Central memory CD8-positive, alpha-beta T cell (primary cell): ENCODE results near the gene NFYC.

ENCODE experiments used
- ATAC-seq: fragments of 150-1000 bp; cut with Tn5 transposase; replicated peaks from 2 replicates; pipeline ENCODE4 v1.10.0; 2022; ENCODE audit warnings: mild to moderate bottlenecking, moderate FRiP score, moderate number of reproducible peaks; ENCODE audit not compliant: poor library complexity, severe bottlenecking; ENCODE audit errors: extremely low read depth
- DNase-seq, 2 donors: peaks; one replicate each; pipeline ENCODE4 v3.0.0; 2021; ENCODE audit warnings: low spot score in 2 of 2
- H3K27ac Mint-ChIP-seq: one replicate; pipeline ENCODE4 v1.8.0; 2022; ENCODE audit warnings: low read depth, mild to moderate bottlenecking, moderate library complexity, mixed read lengths
- H3K27me3 Mint-ChIP-seq: one replicate; pipeline ENCODE4 v1.8.0; 2022; ENCODE audit warnings: mixed read lengths
- H3K36me3 Mint-ChIP-seq: one replicate; pipeline ENCODE4 v1.8.0; 2022; ENCODE audit warnings: mild to moderate bottlenecking, moderate library complexity, mixed read lengths; ENCODE audit not compliant: insufficient read depth
- H3K4me1 Mint-ChIP-seq: one replicate; pipeline ENCODE4 v1.8.0; 2022; ENCODE audit warnings: mixed read lengths
- H3K4me3 Mint-ChIP-seq: one replicate; pipeline ENCODE4 v1.8.0; 2022; ENCODE audit warnings: mild to moderate bottlenecking, moderate library complexity, mixed read lengths
- H3K9me3 Mint-ChIP-seq: one replicate; pipeline ENCODE4 v1.8.0; 2022; ENCODE audit warnings: mixed read lengths

The NFYC gene

DNA sequence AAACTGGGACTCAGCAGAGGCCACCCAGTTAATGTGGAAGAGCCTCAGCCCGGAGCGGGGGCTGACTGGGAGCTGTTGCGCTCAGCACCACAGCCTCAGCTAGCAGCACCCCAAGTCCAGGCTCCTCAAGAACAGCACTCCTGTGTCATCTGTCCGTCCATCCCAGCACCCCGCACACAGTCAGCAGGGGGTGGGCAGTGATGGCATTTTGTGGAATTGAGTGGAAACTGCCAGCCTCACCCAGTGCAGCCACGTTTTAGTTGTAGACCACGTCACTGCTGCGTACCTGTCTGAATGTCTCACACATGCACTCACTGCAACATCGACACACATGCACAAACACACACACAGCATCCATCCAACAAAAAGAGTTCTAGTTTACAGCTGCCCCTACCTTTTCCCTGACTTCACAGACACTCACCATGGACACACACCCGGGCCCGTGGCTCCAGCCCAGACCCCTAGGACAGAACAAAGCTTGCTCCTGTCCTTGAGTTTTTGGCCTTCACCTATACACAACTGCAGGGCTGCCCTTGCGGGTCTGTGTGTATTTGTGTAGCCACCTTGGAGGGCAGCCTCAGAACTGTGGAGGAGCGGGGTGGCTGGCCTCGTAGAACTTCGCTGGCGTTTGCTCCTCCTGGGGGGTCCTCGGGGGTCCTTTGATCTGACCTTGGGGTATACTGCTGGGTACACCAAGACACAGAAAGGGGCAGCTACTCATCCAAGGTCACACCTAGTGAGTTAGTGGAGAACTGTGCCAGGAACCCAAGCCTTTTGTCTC is 97.2 kb downstream of the NFYC start:
- ATAC-seq (no peak), DNase-seq (no peak)
- no peak overlapping the region for H3K27ac Mint-ChIP-seq
- H3K4me3 Mint-ChIP-seq: no peak overlapping the region
- peaks cover 5% of the 10 kb centered on the region for H3K4me1 Mint-ChIP-seq
- no peaks in the 10 kb centered on the region for H3K36me3 Mint-ChIP-seq
- H3K27me3 Mint-ChIP-seq: peaks cover 21% of the 10 kb centered on the region
- no peaks in the 10 kb centered on the region for H3K9me3 Mint-ChIP-seq

DNA sequence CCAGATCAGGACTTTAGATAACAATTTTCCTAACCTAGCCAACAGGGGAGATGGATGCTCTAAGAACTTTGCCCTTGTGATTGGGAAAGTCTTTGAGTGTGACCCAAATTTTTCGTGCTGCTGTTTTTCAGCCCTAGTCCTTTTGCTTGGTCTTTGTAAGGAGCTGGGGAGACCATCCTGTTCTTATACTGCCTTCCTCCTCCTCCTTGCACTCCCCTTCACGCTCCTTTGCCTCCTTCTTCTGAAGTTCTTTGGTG is 97.8 kb downstream of the NFYC start:
- no peak for ATAC-seq
- Mint-ChIP-seq H3K36me3 (no peaks in the 10 kb centered on the region), H3K27me3 (peaks cover 19% of the 10 kb centered on the region), H3K4me3 (no peak overlapping the region), H3K27ac (no peak overlapping the region), H3K4me1 (peaks cover 5% of the 10 kb centered on the region), H3K9me3 (no peaks in the 10 kb centered on the region)
- DNase-seq: no peak

DNA sequence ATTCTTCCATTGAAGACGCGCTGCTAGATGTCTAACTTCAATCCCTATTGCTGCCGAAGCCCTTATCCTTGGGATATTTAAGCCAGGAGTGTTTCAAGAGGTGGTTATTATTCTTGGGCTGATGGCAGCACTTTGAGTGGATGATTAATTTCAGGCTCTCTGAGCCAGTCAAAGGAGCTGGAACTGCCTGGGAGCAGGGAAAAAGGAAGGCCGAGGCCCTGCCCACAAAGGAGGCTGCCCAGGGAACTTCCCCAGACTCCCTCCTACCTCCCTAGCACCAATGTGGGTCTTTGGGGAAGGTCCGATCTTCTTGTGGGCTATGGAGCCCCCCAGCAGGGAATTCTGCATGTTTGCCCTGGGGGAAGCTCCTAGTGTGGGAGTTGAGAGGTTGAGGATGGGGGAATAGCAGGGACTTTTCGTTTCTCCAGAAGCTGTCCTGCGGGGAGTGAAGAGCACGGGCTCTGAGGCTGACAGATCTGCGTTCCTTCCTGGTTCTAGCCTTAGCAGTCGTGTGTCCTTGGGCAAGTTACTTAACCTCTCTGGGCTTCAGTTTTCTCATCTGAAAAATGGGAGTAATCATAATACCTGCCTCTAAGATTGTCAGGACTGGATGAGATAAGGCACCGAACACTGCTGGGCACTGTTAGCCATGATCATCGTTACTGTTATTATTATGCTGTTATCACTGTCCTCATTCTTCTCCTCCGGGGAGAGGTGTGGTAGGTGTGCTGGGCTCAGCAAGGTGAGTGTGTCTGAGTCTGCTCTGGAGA is 98.3 kb downstream of the NFYC start:
- peaks cover 13% of the 10 kb centered on the region for H3K27me3 Mint-ChIP-seq
- H3K9me3 Mint-ChIP-seq: no peaks in the 10 kb centered on the region
- H3K27ac Mint-ChIP-seq: no peak overlapping the region

DNA sequence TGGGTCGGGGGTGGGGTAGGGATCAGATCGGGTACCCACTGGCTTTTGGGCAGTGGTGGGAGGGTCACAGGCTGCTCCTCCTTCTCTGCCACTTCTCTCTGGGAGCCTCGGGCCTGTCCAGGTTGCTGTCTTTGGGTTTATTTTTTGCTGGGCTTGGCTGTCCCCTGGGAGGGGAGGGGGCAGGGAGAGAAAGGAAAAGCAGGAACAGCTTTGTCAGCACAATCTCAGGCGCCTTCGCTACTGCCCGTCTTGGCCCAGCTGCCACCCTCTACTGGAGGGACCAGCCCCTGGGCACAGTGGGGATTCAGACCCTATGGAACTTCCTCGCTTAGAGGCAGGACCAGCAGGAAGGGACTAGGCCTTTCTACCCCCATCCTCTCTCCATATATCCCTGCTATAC is 100.5 kb downstream of the NFYC start:
- DNase-seq (no peak), ATAC-seq (no peak)
- H3K27me3 Mint-ChIP-seq: no peaks in the 10 kb centered on the region
- no peak overlapping the region for H3K4me3 Mint-ChIP-seq
- peaks cover 12% of the 10 kb centered on the region for H3K4me1 Mint-ChIP-seq
- no peaks in the 10 kb centered on the region for H3K9me3 Mint-ChIP-seq
- no peaks in the 10 kb centered on the region for H3K36me3 Mint-ChIP-seq
- no peak overlapping the region for H3K27ac Mint-ChIP-seq

More for the DNA sequence above, 98.3 kb downstream of the NFYC start:
- DNase-seq: no peak
- no peaks in the 10 kb centered on the region for H3K36me3 Mint-ChIP-seq
- peaks cover 5% of the 10 kb centered on the region for H3K4me1 Mint-ChIP-seq
- no peak overlapping the region for H3K4me3 Mint-ChIP-seq
- ATAC-seq: no peak

DNA sequence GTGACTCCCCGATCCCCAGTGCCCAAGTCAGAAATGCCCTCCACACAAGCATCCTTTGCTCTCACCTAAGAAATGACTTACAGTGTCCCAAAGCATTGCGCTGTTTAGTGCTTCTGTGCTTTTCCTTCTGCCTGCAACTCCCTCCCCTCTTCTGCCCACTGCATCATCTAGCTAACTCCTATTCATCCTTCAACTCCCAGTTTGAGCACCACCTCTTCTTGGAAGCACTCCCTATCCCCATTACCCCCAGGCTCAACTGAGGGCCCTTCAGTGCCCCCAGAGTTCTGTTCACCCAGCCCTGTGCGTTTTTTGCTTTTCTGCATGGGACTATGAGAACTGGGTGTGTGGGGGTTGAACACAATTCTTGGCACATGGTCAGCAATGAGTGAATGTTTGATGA is 102.1 kb downstream of the NFYC start:
- peaks cover 16% of the 10 kb centered on the region for H3K4me1 Mint-ChIP-seq
- no peak overlapping the region for H3K27ac Mint-ChIP-seq
- H3K4me3 Mint-ChIP-seq: no peak overlapping the region
- DNase-seq: no peak
- ATAC-seq: no peak
- H3K36me3 Mint-ChIP-seq: no peaks in the 10 kb centered on the region
- H3K27me3 Mint-ChIP-seq: no peaks in the 10 kb centered on the region
- H3K9me3 Mint-ChIP-seq: no peaks in the 10 kb centered on the region

DNA sequence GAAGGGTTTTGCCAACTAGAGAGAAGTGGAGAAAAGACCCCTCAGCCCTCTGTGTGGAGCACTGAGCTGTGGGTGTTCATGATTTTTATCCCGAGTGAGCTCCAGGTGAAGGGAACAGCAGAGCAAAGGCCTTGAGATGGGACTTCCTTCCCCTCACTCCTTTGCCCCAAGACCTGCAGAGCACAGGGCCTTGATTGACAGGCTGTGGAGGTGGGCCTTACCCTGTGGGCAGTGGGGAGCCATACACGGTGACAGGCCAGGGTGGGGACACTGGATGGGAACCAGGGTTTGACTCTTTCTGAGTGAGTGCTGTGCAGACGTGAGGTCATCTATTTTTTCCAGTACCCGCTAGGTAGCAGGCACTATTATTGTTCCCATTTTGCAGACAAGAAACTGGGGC is 102.5 kb downstream of the NFYC start:
- DNase-seq: no peak

DNA sequence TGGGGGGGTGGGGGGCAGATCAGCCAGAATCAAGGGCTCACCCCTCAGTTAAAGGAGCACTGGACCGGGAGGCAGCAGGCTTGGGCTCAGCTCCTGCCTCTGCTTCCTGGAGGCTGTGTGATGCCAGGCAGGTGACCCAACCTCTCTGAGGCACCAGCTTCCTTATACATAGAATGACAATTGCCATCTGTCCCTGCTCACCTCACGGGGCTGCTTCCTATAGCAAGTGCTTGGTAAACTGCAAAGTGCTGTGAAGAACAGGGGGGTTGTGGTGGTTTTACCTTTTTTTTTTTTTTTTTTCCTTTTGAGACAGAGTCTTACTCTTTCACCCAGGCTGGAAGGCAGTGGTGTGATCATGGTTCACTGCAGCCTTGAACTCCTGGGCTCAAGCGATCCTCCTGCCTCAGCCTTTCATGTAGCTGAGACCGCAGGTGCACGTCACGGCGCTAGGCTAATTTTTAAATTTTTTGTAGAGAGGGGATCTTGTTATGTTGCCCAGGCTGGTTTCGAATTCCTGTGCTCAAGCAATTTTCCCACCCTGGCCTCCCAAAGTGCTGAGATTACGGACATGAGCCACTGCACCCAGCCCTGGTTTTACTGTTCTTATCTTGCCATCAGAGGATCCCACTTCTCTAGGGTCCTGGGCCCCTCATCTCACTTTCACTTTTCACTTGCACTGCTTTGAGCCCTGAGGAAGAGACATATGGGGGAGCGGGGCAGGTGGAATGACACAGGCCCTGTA is 103.6 kb downstream of the NFYC start:
- no peaks in the 10 kb centered on the region for H3K9me3 Mint-ChIP-seq
- peak overlapping the region; percentile 38 for H3K27ac Mint-ChIP-seq
- H3K27me3 Mint-ChIP-seq: no peaks in the 10 kb centered on the region
- H3K4me1 Mint-ChIP-seq: peaks cover 16% of the 10 kb centered on the region
- peak; percentile 40 for ATAC-seq
- H3K4me3 Mint-ChIP-seq: peak overlapping the region; percentile 65
- peaks cover 3% of the 10 kb centered on the region for H3K36me3 Mint-ChIP-seq
- no peak for DNase-seq

More for the DNA sequence above, 102.5 kb downstream of the NFYC start:
- no peak overlapping the region for H3K27ac Mint-ChIP-seq
- no peak overlapping the region for H3K4me3 Mint-ChIP-seq
- H3K36me3 Mint-ChIP-seq: no peaks in the 10 kb centered on the region
- no peak for ATAC-seq
- peaks cover 16% of the 10 kb centered on the region for H3K4me1 Mint-ChIP-seq
- H3K27me3 Mint-ChIP-seq: no peaks in the 10 kb centered on the region
- H3K9me3 Mint-ChIP-seq: no peaks in the 10 kb centered on the region

DNA sequence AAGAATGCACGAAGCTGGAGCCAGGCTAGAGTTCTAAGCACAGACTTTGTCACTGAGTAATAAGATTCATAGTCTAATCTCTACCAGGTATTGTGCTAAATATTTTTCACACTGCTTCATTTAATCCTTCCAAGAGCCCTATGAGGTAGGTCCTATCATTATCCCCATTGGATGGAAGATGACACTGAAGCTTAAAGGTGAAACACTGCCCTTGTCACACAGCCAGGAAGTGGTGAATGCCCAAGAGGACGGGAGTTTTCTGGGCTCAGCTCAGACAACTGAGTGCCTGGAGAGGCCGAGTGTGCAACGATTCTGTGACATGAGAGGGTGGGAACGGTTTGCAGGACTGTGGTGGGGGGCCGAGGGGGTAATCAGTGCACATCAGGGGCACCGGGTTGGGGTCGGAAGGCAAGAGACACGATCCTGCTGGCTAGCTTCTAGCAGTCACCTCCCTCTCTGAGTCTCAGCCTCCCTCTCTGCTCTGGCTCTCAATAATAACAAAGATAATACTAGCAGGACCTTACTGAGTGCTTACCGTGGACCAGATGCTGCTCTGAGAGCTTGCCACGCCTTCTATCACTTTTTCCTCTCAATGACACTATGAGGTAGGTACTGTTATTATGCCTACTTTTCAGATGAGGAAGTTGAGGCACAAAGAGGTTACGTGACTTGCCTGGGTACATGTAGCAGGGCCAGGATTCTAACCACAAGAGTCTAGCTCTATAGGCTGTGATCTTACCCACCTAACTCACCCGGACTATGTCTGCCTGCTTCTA is 104.5 kb downstream of the NFYC start:
- DNase-seq (no peak), ATAC-seq (peak; percentile 46)
- Mint-ChIP-seq H3K36me3 (peaks cover 3% of the 10 kb centered on the region), H3K27me3 (no peaks in the 10 kb centered on the region), H3K4me1 (peaks cover 22% of the 10 kb centered on the region), H3K27ac (peak overlapping the region; percentile 38), H3K4me3 (peak overlapping the region; percentile 65), H3K9me3 (no peaks in the 10 kb centered on the region)

DNA sequence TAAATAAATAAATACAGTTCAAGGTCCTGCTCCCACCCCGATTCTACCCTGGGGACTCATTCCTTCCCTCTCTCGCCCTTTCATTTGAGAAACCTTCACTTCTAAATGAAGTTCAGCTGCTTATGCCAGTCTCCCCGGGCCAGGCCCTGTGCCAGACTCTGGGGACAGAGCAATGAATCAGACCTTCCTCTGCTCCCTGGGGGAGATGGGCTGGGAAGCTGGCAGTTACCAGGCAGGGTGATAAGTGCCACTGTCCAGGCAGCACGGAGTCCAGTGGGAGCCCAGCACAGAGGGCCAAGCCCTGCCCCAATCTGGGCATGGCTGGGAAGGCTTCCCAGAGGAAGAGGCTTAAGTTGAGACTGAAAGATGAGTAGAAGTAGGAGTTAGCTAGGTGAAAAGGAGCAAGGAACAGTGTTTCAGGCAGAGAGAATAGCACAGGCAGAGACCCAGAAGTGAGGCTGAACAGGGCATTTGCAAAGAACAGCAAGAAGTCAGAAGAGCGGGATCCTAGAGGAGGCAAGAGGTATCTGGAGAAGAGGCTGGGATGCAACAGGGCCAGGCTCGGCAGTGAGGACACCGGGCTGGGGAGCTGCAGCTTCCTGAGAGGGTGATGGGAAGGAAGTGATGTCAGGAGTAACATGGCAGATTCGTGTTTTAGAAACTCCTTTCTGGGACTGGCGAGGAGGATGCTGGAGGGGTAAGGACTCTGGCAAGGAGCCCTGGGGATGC is 105.6 kb downstream of the NFYC start:
- H3K9me3 Mint-ChIP-seq: no peaks in the 10 kb centered on the region
- DNase-seq (no peak), ATAC-seq (no peak)
- H3K27me3 Mint-ChIP-seq: no peaks in the 10 kb centered on the region
- H3K36me3 Mint-ChIP-seq: peaks cover 3% of the 10 kb centered on the region
- H3K27ac Mint-ChIP-seq: no peak overlapping the region
- peaks cover 32% of the 10 kb centered on the region for H3K4me1 Mint-ChIP-seq
- H3K4me3 Mint-ChIP-seq: peak overlapping the region; percentile 11

DNA sequence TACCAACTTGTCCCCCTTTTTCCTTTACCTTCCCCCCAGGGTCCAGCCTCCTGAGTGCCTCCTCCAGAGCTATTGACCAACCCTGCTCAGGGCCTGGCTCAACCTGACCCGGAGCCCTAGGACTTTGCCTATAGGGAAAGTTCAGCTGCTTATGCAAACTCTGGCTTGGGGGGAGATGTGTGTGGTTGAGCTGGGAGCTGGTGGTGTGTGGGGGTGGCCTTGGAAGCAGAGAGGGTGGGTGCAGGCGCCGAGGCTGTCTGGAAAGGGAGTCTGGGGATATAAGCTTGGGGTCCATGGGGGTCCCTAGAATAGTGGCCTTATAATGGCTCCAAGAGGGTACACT is 106.1 kb downstream of the NFYC start:
- H3K4me3 Mint-ChIP-seq: peak overlapping the region; percentile 11
- peaks cover 3% of the 10 kb centered on the region for H3K36me3 Mint-ChIP-seq

DNA sequence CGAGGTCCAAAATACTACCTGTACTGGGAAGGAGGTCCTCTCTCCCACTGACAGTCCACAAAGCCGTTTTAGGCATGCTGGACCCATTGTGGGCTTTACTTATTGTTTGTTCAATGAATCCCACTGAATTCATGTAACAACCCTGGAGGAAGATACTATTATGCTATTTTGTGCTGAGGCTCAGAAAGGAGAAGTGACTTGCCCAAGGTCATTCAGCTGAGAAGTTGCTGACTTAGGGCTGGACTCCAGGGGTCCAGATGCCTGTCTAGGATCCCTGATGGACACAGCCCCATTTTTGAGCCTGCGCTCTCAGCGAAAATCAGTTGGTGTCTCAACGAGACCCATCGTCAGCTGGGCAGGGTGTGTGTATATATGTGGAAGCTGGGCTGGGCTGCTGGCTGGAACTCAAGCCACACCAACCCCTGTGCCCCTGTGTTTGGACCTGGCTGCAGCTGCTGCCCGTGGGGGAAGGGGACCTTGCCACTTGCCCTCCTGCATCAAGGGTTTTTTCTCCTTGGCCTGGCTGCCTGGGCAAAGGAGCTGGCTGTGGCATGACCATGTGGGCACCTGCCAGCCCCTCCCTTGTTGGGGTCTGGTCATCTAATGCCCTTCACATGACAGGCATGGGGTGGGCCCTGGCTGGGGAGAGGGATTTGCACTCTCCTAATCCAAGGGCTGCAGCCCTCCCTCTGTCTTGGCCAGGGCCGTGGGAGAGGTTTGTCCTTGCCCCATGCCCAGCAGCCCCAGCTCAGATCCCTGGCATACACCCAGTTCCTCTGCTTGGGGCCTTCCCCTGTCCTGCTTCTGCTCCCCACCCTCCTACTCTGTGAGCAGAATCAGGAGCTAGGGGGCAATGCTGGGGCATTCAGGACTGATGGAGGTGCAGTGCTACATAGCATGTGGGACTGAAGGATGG is 107.1 kb downstream of the NFYC start:
- no peak for ATAC-seq

More for the DNA sequence above, 106.1 kb downstream of the NFYC start:
- H3K4me1 Mint-ChIP-seq: peaks cover 35% of the 10 kb centered on the region
- H3K27ac Mint-ChIP-seq: no peak overlapping the region
- H3K27me3 Mint-ChIP-seq: no peaks in the 10 kb centered on the region
- H3K9me3 Mint-ChIP-seq: no peaks in the 10 kb centered on the region
- ATAC-seq (no peak), DNase-seq (no peak)

More for the DNA sequence above, 107.1 kb downstream of the NFYC start:
- Mint-ChIP-seq H3K4me3 (no peak overlapping the region), H3K27me3 (no peaks in the 10 kb centered on the region), H3K9me3 (no peaks in the 10 kb centered on the region), H3K4me1 (peaks cover 37% of the 10 kb centered on the region), H3K27ac (no peak overlapping the region), H3K36me3 (peaks cover 3% of the 10 kb centered on the region)
- DNase-seq: no peak
